ENCODE results near the gene C2orf72.

GRCh38 chr2:231036578-231037106 is 681 bp upstream of the C2orf72 start:
- no peak for TF ChIP-seq CTCF (IDR thresholded peaks at IDR 0.05; ENCODE audit: low read depth, low read length, missing input control)
- TF ChIP-seq GABPA (IDR thresholded peaks at IDR 0.05 in 1 of 2, conservative IDR thresholded peaks at IDR 0.05 in 1 of 2), result no peak
- TF ChIP-seq TAF1 (conservative IDR thresholded peaks at IDR 0.05), result no peak
- no peak for TF ChIP-seq RAD21 (IDR thresholded peaks at IDR 0.05)
- TF ChIP-seq JUND (IDR thresholded peaks at IDR 0.05), result no peak
- no peak for TF ChIP-seq REST (IDR thresholded peaks at IDR 0.05)
- no peak for TF ChIP-seq RXRA (IDR thresholded peaks at IDR 0.05)
- no peak for TF ChIP-seq MAX (IDR thresholded peaks at IDR 0.05)
- TF ChIP-seq ZBTB33 (IDR thresholded peaks at IDR 0.05), result no peak
- TF ChIP-seq EGR1 (IDR thresholded peaks at IDR 0.05; ENCODE audit: low read depth in 2 of 2), result no peak
- TF ChIP-seq FOXA1 (IDR thresholded peaks at IDR 0.05), result no peak
- TF ChIP-seq NR2F2 (IDR thresholded peaks at IDR 0.05), result no peak
- TF ChIP-seq YY1 (IDR thresholded peaks at IDR 0.05), result peak; percentile 12
